Pericardium fibroblast (primary cell): ENCODE data around the gene NOBOX. TPM values are rescaled to one million over a fixed set of nuclear protein-coding genes. Genes with fewer than 3 reads are reported as not detected.

Experiments used
- total RNA-seq: library from RNA; depleted of rRNA; stranded (reverse); fragments of >200 nt; gene quantifications from 2 replicates; pipeline ENCODE4 v1.2.3, GENCODE V29; 2015

Gene NOBOX
- total RNA-seq, result not detected in 2 replicates

DNA sequence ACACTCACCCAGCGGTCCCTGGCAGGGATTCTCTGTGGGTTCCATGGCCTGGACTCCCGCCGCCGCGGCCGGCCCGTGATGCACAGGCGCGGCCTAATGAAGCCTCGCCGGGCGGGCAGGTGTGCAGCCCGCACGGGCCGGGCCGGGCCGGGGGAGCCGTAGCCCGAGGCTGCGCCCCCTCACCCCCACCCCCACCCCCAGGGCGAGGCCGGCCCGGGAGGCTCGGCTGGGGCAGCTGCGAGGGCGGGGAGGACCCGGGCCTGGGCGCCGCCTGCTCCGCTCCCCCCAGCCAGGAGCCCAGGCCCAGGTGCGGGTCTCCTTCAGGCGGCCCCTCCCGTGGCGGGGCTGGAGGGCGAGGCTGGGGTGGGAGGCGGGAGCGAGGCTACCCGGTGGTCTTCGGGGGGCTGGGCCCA, at the start of gene NOBOX:
TSS of gene NOBOX (minus strand) at position 45 of the 413 bp plus-strand sequence.

DNA sequence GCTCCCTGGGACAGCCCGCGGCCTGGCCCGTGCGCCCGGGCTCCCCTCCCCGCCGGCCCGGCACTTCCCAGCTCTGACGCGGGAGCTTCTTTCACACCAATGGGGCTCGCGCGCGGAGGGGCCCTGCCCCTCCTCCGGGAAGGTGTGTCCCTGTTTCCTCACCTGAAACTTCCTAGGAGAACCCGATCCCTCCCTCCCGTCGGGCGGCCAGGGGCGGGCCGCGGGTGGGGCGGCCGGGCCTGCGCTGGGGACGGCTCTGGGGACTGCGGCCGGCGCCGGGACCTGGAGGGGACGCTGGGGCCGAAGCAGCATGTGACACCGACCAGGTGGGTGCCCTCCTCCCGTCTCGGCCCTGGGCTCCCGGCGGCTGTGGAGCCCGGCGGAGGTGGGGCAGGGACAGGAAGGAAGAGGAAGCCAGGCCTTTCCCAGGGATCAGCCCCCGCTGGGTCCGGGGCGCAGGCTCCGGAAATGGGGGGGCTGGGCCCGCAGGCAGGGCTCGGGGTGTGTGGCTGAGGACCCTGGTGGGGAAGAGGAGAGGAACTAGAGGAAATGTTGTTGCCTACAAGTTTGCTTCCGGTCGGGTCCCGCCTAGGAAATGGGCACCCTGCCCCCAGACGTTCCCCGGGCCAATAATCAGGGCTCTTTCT, 48.2 kb downstream of the NOBOX start, which contains the start of gene ARHGEF5:
TSS of gene ARHGEF5 (plus strand) at position 227 of the 647 bp plus-strand sequence. CDS start 7,268 bp downstream, outside the sequence.

Other genes with a start within 250 kb of the NOBOX start
- gene CTAGE4, start 220.2 kb downstream of the NOBOX start, total RNA-seq, result 0.09 and 0.82 TPM in 2 replicates
- 0.60 and 4.4 TPM in 2 replicates for gene ARHGEF35, start 207.9 kb downstream of the NOBOX start, total RNA-seq
- gene OR2A42, start 164.1 kb downstream of the NOBOX start, total RNA-seq, result not detected in 2 replicates
- gene OR2A7, start 138.9 kb downstream of the NOBOX start, total RNA-seq, result 0.17 TPM in 1 of 2 replicates, not detected in the other
- gene CTAGE8, start 134.4 kb downstream of the NOBOX start, total RNA-seq, result under 0.01 and 0.26 TPM in 2 replicates
- gene OR2A1, start 91.3 kb downstream of the NOBOX start, total RNA-seq, result not detected in 2 replicates
- gene ARHGEF5, start 48.3 kb downstream of the NOBOX start, total RNA-seq, result 5.1 and 8.3 TPM in 2 replicates